PC-3 (cell line): ENCODE results near the gene VPREB3. TPM values are rescaled to one million over a fixed set of nuclear protein-coding genes. Genes with fewer than 3 reads are reported as not detected.

Source experiments
- ATAC-seq: fragments of 200-7000 bp; cut with Tn5 transposase; 2 replicates; pipeline ENCODE4 v1.9.1; 2020; ENCODE audit warnings: mild to moderate bottlenecking, moderate library complexity
- BruUV-seq: library from RNA; stranded (reverse); fragments of 400-500 nt; replicated peaks from 2 replicates; lab custom pipeline; 2021; lab: Mats Ljungman, UMichigan
- CTCF ChIA-PET: fragments of 300-600 bp; sonication (Branson Sonifier 250); formaldehyde crosslinking; loops from one replicate; lab custom pipeline; 2022; ENCODE audit warnings: antibody characterized with exemption; lab: Charles Lee
- POLR2A ChIA-PET: fragments of 300-600 bp; sonication (Branson Sonifier 250); formaldehyde crosslinking; loops from one replicate; lab custom pipeline; 2022; ENCODE audit warnings: antibody characterized with exemption; ENCODE audit not compliant: unreplicated experiment; lab: Charles Lee
- DNase-seq: peaks from one replicate; pipeline ENCODE4 v3.0.0-alpha.2; 2015
- H2AFZ ChIP-seq: fragments of 300-600 bp; sonication (generic); 2 replicates; pipeline ENCODE4 v1.6.0; 2016; ENCODE audit warnings: antibody characterized with exemption, low read length
- H3F3A ChIP-seq: fragments of 300-600 bp; sonication (generic); one replicate; pipeline ENCODE4 v1.6.0; 2017; ENCODE audit warnings: antibody characterized with exemption, low read length, control low read depth, mild to moderate bottlenecking; ENCODE audit not compliant: unreplicated experiment
- H3K27ac ChIP-seq: fragments of 300-600 bp; sonication (generic); 2 replicates; pipeline ENCODE4 v1.5.1; 2016; ENCODE audit warnings: mild to moderate bottlenecking, low read length
- H3K27me3 ChIP-seq: fragments of 300-600 bp; sonication (generic); 2 replicates; pipeline ENCODE4 v1.6.1; 2016; ENCODE audit warnings: low read length, mixed read lengths
- H3K36me3 ChIP-seq: fragments of 300-600 bp; sonication (generic); 2 replicates; pipeline ENCODE4 v1.6.1; 2016; ENCODE audit warnings: low read depth, mixed run types, low read length, mixed read lengths
- H3K4me1 ChIP-seq: fragments of 300-600 bp; sonication (generic); 2 replicates; pipeline ENCODE4 v1.5.1; 2016; ENCODE audit warnings: low read length; ENCODE audit not compliant: insufficient read depth
- H3K4me2 ChIP-seq: fragments of 300-600 bp; sonication (generic); 2 replicates; pipeline ENCODE4 v1.6.0; 2016; ENCODE audit warnings: low read length
- H3K4me3 ChIP-seq: fragments of 300-600 bp; sonication (generic); 2 replicates; pipeline ENCODE4 v1.5.1; 2016; ENCODE audit warnings: mild to moderate bottlenecking, low read length, mixed read lengths
- H3K79me2 ChIP-seq: fragments of 300-600 bp; sonication (generic); 2 replicates; pipeline ENCODE4 v1.6.1; 2017; ENCODE audit warnings: low read length, mixed read lengths
- H3K9ac ChIP-seq: fragments of 300-600 bp; sonication (generic); 2 replicates; pipeline ENCODE4 v1.6.0; 2016; ENCODE audit warnings: mild to moderate bottlenecking, low read length
- H3K9me2 ChIP-seq: fragments of 300-600 bp; sonication (generic); replicated peaks from 2 replicates; pipeline ENCODE4 v1.6.1; 2016; ENCODE audit warnings: mixed run types, low read length, mixed read lengths
- H3K9me3 ChIP-seq: fragments of 300-600 bp; sonication (generic); 2 replicates; pipeline ENCODE4 v1.6.1; 2016; ENCODE audit warnings: low read length, mixed read lengths
- H4K20me1 ChIP-seq: fragments of 300-600 bp; sonication (generic); 2 replicates; pipeline ENCODE4 v1.6.1; 2016; ENCODE audit warnings: low read length, mixed read lengths
- CTCF ChIP-seq: fragments of 300-600 bp; sonication (generic); conservative IDR thresholded peaks from 2 replicates; pipeline ENCODE4 v1.5.1; 2017; ENCODE audit warnings: antibody characterized with exemption, low read depth, mild to moderate bottlenecking, low read length
- EZH2 ChIP-seq: fragments of 300-600 bp; sonication (generic); IDR thresholded peaks from one replicate; pipeline ENCODE4 v1.6.1; 2017; ENCODE audit warnings: antibody characterized with exemption, mild to moderate bottlenecking, low read length; ENCODE audit not compliant: unreplicated experiment
- EZH2phosphoT487 ChIP-seq: fragments of 300-600 bp; sonication (generic); IDR thresholded peaks from 2 replicates; pipeline ENCODE4 v1.6.1; 2018; ENCODE audit warnings: mild to moderate bottlenecking, antibody characterized with exemption, low read length, borderline replicate concordance
- intact Hi-C: fragments of 100-400 bp; cut with micrococcal nuclease; formaldehyde crosslinking; loops from 2 replicates; pipeline ENCODE4 v1.9.0; 2023
- total RNA-seq: library from RNA; depleted of rRNA; stranded (reverse); fragments of >200 nt; gene quantifications from 2 replicates; pipeline ENCODE4 v1.2.3, GENCODE V29; 2014

Gene VPREB3
- total RNA-seq, 1 experiment from 2014 or later, result 0.77 TPM

DNA sequence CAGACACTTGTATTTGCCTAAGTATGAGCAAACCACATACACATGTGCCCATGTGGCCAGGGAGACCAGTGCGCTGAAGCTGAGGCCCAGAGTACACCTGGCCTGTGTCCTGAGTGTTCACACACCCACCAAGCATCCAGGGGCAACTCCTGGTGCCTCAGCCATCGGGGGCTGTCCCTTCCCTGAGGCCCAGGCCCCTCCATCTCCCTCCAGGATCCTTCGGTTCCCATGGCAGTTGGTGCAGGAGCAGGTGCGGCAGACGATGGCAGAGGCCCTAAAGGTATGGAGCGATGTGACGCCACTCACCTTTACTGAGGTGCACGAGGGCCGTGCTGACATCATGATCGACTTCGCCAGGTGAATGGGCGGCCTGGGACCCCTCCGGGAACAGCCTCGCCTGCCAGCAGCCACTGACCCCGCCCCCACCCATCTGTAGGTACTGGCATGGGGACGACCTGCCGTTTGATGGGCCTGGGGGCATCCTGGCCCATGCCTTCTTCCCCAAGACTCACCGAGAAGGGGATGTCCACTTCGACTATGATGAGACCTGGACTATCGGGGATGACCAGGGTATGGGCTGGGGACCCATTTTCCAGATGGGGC, 26.0 kb upstream of the VPREB3 start:
- BruUV-seq, result no TSS peak
- H3K36me3 ChIP-seq, result no peaks in the 10 kb centered on the region
- H3K79me2 ChIP-seq, result no peaks in the 10 kb centered on the region
- ATAC-seq (no peak), DNase-seq (no peak)
- no peak overlapping the region for H3K27ac ChIP-seq
- no peaks in the 10 kb centered on the region for H3K27me3 ChIP-seq
- no peak for TF ChIP-seq CTCF
- TF ChIP-seq EZH2phosphoT487, result no peak
- H3K9me3 ChIP-seq, result no peaks in the 10 kb centered on the region
- H3K4me1 ChIP-seq, result peaks cover 9% of the 10 kb centered on the region; the same call in 1 of the 2 replicates
- no peak overlapping the region for H3K4me3 ChIP-seq
- H3K4me2 ChIP-seq, result no peak overlapping the region
- CTCF ChIA-PET, result no interaction called here
- H3K9ac ChIP-seq, result no peak overlapping the region
- POLR2A ChIA-PET, result no interaction called here
- intact Hi-C loops, result no loop called here
- H3F3A ChIP-seq, result no peaks in the 10 kb centered on the region
- H3K9me2 ChIP-seq, result no peaks in the 10 kb centered on the region
- no peak overlapping the region for H2AFZ ChIP-seq
- no peaks in the 10 kb centered on the region for H4K20me1 ChIP-seq

DNA sequence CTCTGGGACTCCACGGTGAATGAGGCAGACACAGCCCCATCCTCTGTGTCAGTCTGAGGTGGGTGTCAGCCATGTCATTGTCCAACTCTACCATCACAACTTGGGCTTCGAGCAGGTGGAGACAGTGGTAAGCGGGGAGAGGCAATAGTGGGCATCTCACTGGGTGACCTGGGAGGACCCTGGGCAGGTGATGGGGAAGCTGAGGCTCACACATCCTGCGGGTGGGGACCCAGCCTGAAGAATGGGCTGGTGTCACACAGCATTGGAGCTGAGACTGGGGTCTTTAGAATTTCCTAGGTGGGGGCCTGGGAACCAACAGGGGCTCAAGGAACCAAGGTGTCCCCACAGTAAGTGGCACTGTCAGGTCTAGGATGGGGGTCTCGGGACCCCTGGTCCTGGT, 25.5 kb upstream of the VPREB3 start:
- Histone ChIP-seq H3K36me3 (no peaks in the 10 kb centered on the region), H3K4me3 (no peak overlapping the region), H3K79me2 (no peaks in the 10 kb centered on the region), H3K27ac (no peak overlapping the region), H3K9me2 (no peaks in the 10 kb centered on the region), H3K9me3 (no peaks in the 10 kb centered on the region), H3K4me2 (no peak overlapping the region), H3K4me1 (peaks cover 9% of the 10 kb centered on the region; the same call in 1 of the 2 replicates), H3K27me3 (no peaks in the 10 kb centered on the region), H4K20me1 (no peaks in the 10 kb centered on the region), H2AFZ (no peak overlapping the region), H3F3A (no peaks in the 10 kb centered on the region), H3K9ac (no peak overlapping the region)
- no peak for TF ChIP-seq EZH2
- TF ChIP-seq EZH2phosphoT487, result no peak
- no peak for TF ChIP-seq CTCF
- DNase-seq (no peak), ATAC-seq (no peak)
- intact Hi-C loops, result no loop called here
- POLR2A ChIA-PET, result no interaction called here
- CTCF ChIA-PET, result no interaction called here
- no TSS peak for BruUV-seq

DNA sequence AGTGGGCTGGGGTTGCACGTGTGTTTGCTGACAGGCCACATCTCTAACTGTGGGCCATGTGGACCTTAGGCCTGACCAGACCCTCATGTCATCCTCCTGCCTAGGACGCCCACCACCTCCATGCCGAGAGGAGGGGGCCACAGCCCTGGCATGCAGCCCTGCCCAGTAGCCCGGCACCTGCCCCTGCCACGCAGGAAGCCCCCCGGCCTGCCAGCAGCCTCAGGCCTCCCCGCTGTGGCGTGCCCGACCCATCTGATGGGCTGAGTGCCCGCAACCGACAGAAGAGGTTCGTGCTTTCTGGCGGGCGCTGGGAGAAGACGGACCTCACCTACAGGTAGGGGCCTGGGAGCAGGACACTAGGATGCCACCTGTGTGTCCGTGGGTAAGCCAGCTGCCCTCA, 24.9 kb upstream of the VPREB3 start:
- DNase-seq, result no peak
- TF ChIP-seq EZH2 (no peak), CTCF (no peak), EZH2phosphoT487 (no peak)
- CTCF ChIA-PET, result no interaction called here
- no peak overlapping the region for H3K4me2 ChIP-seq
- intact Hi-C loops, result no loop called here
- H3K4me1 ChIP-seq, result peaks cover 9% of the 10 kb centered on the region; the same call in 1 of the 2 replicates
- H3K9ac ChIP-seq, result no peak overlapping the region
- no peaks in the 10 kb centered on the region for H3K79me2 ChIP-seq
- H3K4me3 ChIP-seq, result no peak overlapping the region
- H3K9me3 ChIP-seq, result no peaks in the 10 kb centered on the region
- H2AFZ ChIP-seq, result no peak overlapping the region
- POLR2A ChIA-PET, result no interaction called here
- no TSS peak for BruUV-seq
- no peaks in the 10 kb centered on the region for H3K9me2 ChIP-seq
- no peaks in the 10 kb centered on the region for H3K27me3 ChIP-seq
- H3K27ac ChIP-seq, result no peak overlapping the region
- H3K36me3 ChIP-seq, result no peaks in the 10 kb centered on the region
- no peaks in the 10 kb centered on the region for H4K20me1 ChIP-seq
- ATAC-seq, result no peak
- no peaks in the 10 kb centered on the region for H3F3A ChIP-seq
